DND-41 (cell line): ENCODE results near the gene ABCE1.

Experiments used
- ATAC-seq: fragments of 200-7000 bp; cut with Tn5 transposase; 3 replicates; pipeline ENCODE4 v1.9.1; 2021; ENCODE audit warnings: low read depth; ENCODE audit not compliant: insufficient read depth
- DNase-seq: peaks from one replicate; pipeline ENCODE4 v3.0.0-alpha.2; 2020
- H2AFZ ChIP-seq: 2 replicates; pipeline ENCODE4 v1.6.0; 2012; ENCODE audit warnings: low read depth, low read length
- H3K27ac ChIP-seq: 2 replicates; pipeline ENCODE4 v1.5.1; 2012; ENCODE audit warnings: low read length, inconsistent platforms
- H3K27me3 ChIP-seq: fragments of 200-600 bp; sonication (generic); 2 replicates; pipeline ENCODE4 v1.6.0; 2012; ENCODE audit warnings: low read length, mild to moderate bottlenecking, inconsistent platforms; ENCODE audit not compliant: insufficient read depth, poor library complexity
- H3K36me3 ChIP-seq: 2 replicates; pipeline ENCODE4 v1.5.1; 2012; ENCODE audit warnings: low read length, inconsistent platforms; ENCODE audit not compliant: insufficient read depth
- H3K4me1 ChIP-seq: 2 replicates; pipeline ENCODE4 v1.5.1; 2012; ENCODE audit warnings: mild to moderate bottlenecking, low read length; ENCODE audit not compliant: insufficient read depth
- H3K4me2 ChIP-seq: 2 replicates; pipeline ENCODE4 v1.6.0; 2012; ENCODE audit warnings: mild to moderate bottlenecking, moderate library complexity, low read length, inconsistent platforms; ENCODE audit not compliant: insufficient read depth
- H3K4me3 ChIP-seq, 2 experiments: fragments of 200-600 bp in 1 of 2; shearing (Covaris generic) in 1 of 2; 2 replicates each; pipeline ENCODE4 v1.5.1; 2012 to 2016; ENCODE audit warnings: inconsistent platforms in 2 of 2, low read length in 2 of 2, mild to moderate bottlenecking in 2 of 2, low read depth in 1 of 2, moderate library complexity in 1 of 2
- H3K79me2 ChIP-seq: 2 replicates; pipeline ENCODE4 v1.6.0; 2012; ENCODE audit warnings: low read length, inconsistent platforms; ENCODE audit not compliant: insufficient read depth
- H3K9ac ChIP-seq: 2 replicates; pipeline ENCODE4 v1.6.0; 2012; ENCODE audit warnings: low read depth, mild to moderate bottlenecking, inconsistent platforms, low read length, moderate library complexity
- H3K9me3 ChIP-seq: 2 replicates; pipeline ENCODE4 v1.5.1; 2012; ENCODE audit warnings: low read length, moderate library complexity, mild to moderate bottlenecking, inconsistent platforms; ENCODE audit not compliant: insufficient read depth, severe bottlenecking
- H4K20me1 ChIP-seq: 2 replicates; pipeline ENCODE4 v1.6.0; 2012; ENCODE audit warnings: low read length; ENCODE audit not compliant: insufficient read depth
- EZH2 ChIP-seq: IDR thresholded peaks from 3 replicates; pipeline ENCODE4 v1.6.1; 2012; ENCODE audit warnings: borderline replicate concordance, low read depth, mild to moderate bottlenecking, moderate library complexity, low read length, inconsistent platforms; ENCODE audit not compliant: severe bottlenecking
- TF ChIP-seq, protein P1 (sequence below): IDR thresholded peaks from 2 replicates; pipeline ENCODE4 v1.5.1; 2012; ENCODE audit warnings: borderline replicate concordance, low read length, moderate library complexity, mild to moderate bottlenecking; ENCODE audit not compliant: poor library complexity, severe bottlenecking; ENCODE audit errors: extremely low read depth

ABCE1 gene

GRCh38 chr4:145125396-145125795 lies 27.3 kb downstream of the ABCE1 start:
- Histone ChIP-seq H2AFZ (no peak overlapping the region), H3K4me2 (no peak overlapping the region), H3K9me3 (no peaks in the 10 kb centered on the region), H3K4me1 (peaks cover 8% of the 10 kb centered on the region), H4K20me1 (0 out of 2 replicates have a peak, but pooled peaks cover 3% of the 10 kb centered on the region), H3K79me2 (no peaks in the 10 kb centered on the region; the same call in 1 of the 2 replicates), H3K9ac (no peak overlapping the region), H3K27ac (no peak overlapping the region), H3K27me3 (no peaks in the 10 kb centered on the region), H3K36me3 (peaks cover 95% of the 10 kb centered on the region), H3K4me3 (no peak overlapping the region)
- no peak for ATAC-seq
- no peak for DNase-seq
- no peak for TF ChIP-seq EZH2
- TF ChIP-seq, protein P1, sequence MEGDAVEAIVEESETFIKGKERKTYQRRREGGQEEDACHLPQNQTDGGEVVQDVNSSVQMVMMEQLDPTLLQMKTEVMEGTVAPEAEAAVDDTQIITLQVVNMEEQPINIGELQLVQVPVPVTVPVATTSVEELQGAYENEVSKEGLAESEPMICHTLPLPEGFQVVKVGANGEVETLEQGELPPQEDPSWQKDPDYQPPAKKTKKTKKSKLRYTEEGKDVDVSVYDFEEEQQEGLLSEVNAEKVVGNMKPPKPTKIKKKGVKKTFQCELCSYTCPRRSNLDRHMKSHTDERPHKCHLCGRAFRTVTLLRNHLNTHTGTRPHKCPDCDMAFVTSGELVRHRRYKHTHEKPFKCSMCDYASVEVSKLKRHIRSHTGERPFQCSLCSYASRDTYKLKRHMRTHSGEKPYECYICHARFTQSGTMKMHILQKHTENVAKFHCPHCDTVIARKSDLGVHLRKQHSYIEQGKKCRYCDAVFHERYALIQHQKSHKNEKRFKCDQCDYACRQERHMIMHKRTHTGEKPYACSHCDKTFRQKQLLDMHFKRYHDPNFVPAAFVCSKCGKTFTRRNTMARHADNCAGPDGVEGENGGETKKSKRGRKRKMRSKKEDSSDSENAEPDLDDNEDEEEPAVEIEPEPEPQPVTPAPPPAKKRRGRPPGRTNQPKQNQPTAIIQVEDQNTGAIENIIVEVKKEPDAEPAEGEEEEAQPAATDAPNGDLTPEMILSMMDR = no peak

GRCh38 chr4:145130130-145130529 lies 32.0 kb downstream of the ABCE1 start:
- H4K20me1 ChIP-seq = peaks cover 6% of the 10 kb centered on the region; the same call in 1 of the 2 replicates
- H3K4me2 ChIP-seq = no peak overlapping the region
- H3K4me1 ChIP-seq = peaks cover 18% of the 10 kb centered on the region
- DNase-seq = no peak
- no peaks in the 10 kb centered on the region for H3K79me2 ChIP-seq
- no peak overlapping the region for H3K4me3 ChIP-seq
- no peak for TF ChIP-seq EZH2
- TF ChIP-seq, protein P1 = no peak
- no peak overlapping the region for H3K9ac ChIP-seq
- H3K9me3 ChIP-seq = no peaks in the 10 kb centered on the region
- H2AFZ ChIP-seq = no peak overlapping the region
- H3K36me3 ChIP-seq = peaks cover 73% of the 10 kb centered on the region
- ATAC-seq = peak; percentile 17; the same call in 2 of the 3 replicates
- H3K27ac ChIP-seq = peak overlapping the region; percentile 65
- H3K27me3 ChIP-seq = no peaks in the 10 kb centered on the region

- peaks cover 18% of the 10 kb centered on the region for H3K4me1 ChIP-seq
- DNase-seq (no peak), ATAC-seq (peak; percentile 61)
- H3K36me3 ChIP-seq = peaks cover 72% of the 10 kb centered on the region
- H3K9ac ChIP-seq = no peak overlapping the region
- no peak overlapping the region for H3K4me3 ChIP-seq
- H3K4me2 ChIP-seq = no peak overlapping the region
- H3K79me2 ChIP-seq = no peaks in the 10 kb centered on the region
- peak overlapping the region; percentile 65 for H3K27ac ChIP-seq
- peaks cover 6% of the 10 kb centered on the region; the same call in 1 of the 2 replicates for H4K20me1 ChIP-seq
- H3K27me3 ChIP-seq = no peaks in the 10 kb centered on the region
- no peak overlapping the region for H2AFZ ChIP-seq
- TF ChIP-seq, protein P1 = no peak
- TF ChIP-seq EZH2 = no peak
- H3K9me3 ChIP-seq = no peaks in the 10 kb centered on the region
Observed at GRCh38 chr4:145130788-145131399, 32.8 kb downstream of the ABCE1 start.
